ENCODE measurements around the gene PROC.

GRCh38 chr2:127464470-127465257 is 46.4 kb downstream of the PROC start:
- TF ChIP-seq, protein P1, sequence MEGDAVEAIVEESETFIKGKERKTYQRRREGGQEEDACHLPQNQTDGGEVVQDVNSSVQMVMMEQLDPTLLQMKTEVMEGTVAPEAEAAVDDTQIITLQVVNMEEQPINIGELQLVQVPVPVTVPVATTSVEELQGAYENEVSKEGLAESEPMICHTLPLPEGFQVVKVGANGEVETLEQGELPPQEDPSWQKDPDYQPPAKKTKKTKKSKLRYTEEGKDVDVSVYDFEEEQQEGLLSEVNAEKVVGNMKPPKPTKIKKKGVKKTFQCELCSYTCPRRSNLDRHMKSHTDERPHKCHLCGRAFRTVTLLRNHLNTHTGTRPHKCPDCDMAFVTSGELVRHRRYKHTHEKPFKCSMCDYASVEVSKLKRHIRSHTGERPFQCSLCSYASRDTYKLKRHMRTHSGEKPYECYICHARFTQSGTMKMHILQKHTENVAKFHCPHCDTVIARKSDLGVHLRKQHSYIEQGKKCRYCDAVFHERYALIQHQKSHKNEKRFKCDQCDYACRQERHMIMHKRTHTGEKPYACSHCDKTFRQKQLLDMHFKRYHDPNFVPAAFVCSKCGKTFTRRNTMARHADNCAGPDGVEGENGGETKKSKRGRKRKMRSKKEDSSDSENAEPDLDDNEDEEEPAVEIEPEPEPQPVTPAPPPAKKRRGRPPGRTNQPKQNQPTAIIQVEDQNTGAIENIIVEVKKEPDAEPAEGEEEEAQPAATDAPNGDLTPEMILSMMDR (IDR thresholded peaks at IDR 0.05; ENCODE audit: insufficient read depth, low read length, poor library complexity, severe bottlenecking) = no peak
- TF ChIP-seq EZH2phosphoT487 (conservative IDR thresholded peaks at IDR 0.05; ENCODE audit: low read length) = no peak

Data from SU-DHL-6 (cell line).